NCI-H748 treated with DMSO at 0.1 percent for 48 hours (cell line): ENCODE measurements around the gene PPDPF.
"Not testable (repeated sequence)": the region's sequence is repeated elsewhere in the genome, so short reads cannot be mapped to it uniquely, and the experiment has no call there.

Experiments
- DNase-seq: peaks from one replicate; lab custom pipeline; 2025; lab: John Stamatoyannopoulos, UW

PPDPF gene, protein sequence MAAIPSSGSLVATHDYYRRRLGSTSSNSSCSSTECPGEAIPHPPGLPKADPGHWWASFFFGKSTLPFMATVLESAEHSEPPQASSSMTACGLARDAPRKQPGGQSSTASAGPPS

DNA sequence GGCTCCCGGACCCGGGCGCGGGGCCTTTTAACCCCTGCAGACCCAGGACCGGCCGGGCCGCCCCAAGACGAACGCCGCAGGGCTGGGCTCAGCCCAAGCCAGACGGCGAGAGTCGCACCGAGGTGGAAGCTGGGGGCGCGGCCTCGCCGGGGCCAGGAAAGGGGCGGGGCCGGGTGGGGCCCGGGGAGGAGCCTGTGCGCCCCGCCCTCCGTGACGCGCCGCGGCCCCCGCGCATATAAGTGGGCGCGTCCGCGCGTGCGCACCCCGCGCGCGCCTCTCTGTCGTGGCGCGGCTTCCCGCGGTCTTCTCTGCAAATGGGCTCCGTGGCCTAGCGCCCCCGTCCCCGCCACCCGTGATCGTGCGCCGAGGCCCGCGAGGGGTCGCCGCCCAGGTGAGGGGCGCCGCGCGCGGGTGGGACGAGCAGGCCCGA is at the start of gene PPDPF:
Gene PPDPF (plus strand): TSS at position 262 of the 430 bp plus-strand sequence. CDS start 544 bp downstream, outside the sequence.
- DNase-seq = peak; percentile 13

GRCh38 chr20:63471002-63471716 is 49.4 kb upstream of the PPDPF start:
- DNase-seq = no peak

GRCh38 chr20:63471717-63471980 is 48.9 kb upstream of the PPDPF start:
- no peak for DNase-seq

DNA sequence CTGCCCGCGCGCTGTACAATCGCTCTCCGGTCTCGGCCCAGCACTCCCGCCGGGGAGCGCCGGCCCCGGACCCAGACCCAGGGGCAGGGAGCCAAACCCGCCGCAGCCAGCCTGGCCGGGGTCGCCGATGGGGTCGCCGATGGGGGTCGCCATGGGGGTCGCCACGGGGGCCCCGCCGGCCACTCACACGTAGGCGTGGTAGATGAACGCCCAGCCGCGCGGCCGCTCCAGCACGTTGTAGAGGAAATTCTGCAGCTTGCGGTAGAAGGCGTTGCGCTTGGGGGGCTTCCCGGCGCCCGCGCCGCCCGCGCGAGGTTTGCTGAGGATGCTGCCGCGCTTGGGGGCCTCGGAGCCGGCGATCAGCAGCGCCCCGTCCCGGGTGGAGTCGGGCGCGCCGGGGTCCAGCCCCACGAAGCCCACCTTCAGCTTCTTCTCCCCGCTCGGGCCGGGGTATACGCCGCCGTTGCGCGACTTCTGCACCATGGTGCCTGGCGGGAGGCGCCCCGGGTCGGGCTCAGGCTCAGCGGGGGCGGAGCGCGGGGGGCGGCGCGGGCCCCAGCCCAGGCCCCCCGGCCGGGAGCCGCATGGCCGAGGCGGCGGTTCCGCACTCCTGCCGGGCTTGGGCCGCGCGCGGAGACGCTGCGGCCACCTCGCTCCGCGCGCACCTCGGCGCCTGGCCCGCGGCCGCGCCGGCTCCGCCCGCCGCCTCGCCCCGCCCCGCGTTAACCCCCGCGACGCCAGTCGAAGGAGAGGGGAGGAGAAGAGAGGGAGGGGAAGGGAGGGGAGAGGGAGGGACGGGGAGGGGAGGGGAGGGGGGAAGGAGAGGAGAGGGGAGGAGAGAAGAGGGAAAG is 48.4 kb upstream of the PPDPF start, which contains the start of gene KCNQ2:
Gene KCNQ2 (minus strand): TSS at position 675 of the 851 bp plus-strand sequence. CDS start 192 bp downstream, at position 483.
- no peak for DNase-seq

DNA sequence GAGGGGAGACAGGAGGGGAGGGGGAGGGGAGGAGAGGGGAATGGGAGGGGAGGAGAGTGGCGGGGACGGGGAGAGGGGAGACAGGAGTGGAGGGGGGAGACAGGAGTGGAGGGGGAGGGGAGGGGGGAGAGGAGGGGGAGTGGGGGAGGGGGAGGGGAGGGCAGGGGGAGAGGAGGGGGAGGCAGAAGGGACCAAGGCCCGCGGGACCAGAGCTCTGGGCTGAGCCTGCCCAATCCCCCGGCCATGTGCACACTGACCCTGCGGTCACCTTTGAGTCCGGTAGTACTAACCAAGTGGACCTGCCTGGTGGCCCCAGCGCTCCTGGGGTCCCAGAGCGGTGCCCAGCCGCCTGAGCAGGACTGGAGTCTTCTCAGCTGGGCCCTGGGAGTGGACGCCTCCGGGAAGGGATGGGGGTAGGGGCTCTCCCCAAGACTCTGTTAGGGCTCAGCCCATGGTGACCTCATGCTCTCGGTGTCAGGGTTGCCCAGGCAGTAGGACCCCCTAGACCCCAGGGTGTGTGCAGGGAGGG is 47.6 kb upstream of the PPDPF start:
- no peak for DNase-seq

DNA sequence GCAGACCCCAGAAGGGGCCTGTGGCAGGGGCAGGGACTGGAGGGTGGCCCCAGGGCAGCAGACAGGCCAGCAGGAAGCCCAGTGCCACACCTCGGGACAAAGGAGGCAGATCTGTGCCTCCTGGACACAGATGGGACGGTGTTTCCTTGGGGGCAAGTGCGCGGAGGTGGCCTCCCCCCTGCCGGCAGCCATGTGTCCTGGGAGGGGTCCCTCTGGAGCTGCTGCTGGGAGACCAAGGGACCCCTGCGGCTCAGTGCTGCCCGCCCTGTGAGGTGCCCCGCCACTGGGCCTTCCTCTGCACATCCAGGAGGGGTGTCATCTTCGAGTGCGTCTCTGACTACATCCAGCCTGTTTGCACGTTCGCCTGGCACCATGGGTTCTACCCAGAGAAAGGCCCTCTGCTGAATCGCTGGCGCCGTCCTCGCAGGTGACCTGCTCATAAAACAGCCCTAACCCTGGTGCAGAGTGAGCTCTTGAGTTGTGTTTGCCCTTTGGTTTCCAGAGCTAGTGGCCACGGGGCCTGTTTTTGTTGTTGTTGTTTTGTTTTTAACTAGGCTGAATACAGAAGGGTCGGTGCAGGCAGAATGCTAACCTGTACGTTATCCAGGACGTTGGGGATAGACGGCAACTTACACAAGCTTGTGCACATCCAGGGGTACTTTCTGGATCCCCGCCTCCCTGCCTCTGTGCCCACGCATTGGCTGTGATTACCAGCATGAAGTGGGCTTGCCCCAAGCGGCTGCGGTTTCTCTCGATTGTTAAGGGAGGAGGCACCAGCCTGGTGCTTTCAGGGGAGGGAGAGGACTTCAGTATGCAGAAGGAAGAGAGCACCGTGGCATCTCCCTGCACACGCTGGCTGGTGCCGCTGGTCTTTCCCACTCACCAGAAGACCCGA is 46.8 kb upstream of the PPDPF start:
- no peak for DNase-seq

- no peak for DNase-seq
Observed at GRCh38 chr20:63475209-63475608, 45.4 kb upstream of the PPDPF start.

DNA sequence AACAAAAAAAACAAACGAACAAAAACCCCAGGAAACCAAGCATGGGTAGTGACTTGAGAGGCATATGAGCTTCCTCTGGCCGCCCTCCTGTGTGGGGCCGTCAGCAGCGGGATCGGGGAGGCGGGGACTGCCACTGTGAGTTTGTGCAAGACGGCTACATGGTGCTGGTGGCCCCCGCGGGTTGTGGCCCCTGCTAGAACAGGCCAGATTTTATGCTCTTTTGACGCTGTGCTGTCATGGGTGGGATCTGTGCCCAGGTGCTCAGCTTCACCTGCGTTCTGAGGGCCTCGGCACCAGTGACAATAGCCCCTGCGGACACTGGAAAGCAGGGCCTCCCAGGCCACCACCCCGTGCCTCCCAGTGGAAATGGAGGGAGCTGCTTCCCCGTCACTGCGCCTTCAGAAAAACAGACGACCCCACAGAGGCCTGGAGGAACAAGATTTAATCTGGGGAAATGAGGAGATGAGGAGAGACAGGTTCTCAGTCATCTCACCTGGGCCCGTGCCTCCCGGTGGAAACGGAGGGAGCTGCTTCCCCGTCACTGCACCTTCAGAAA is 43.4 kb upstream of the PPDPF start:
- DNase-seq = no peak

GRCh38 chr20:63477944-63478343 is 42.6 kb upstream of the PPDPF start:
- no peak for DNase-seq

DNA sequence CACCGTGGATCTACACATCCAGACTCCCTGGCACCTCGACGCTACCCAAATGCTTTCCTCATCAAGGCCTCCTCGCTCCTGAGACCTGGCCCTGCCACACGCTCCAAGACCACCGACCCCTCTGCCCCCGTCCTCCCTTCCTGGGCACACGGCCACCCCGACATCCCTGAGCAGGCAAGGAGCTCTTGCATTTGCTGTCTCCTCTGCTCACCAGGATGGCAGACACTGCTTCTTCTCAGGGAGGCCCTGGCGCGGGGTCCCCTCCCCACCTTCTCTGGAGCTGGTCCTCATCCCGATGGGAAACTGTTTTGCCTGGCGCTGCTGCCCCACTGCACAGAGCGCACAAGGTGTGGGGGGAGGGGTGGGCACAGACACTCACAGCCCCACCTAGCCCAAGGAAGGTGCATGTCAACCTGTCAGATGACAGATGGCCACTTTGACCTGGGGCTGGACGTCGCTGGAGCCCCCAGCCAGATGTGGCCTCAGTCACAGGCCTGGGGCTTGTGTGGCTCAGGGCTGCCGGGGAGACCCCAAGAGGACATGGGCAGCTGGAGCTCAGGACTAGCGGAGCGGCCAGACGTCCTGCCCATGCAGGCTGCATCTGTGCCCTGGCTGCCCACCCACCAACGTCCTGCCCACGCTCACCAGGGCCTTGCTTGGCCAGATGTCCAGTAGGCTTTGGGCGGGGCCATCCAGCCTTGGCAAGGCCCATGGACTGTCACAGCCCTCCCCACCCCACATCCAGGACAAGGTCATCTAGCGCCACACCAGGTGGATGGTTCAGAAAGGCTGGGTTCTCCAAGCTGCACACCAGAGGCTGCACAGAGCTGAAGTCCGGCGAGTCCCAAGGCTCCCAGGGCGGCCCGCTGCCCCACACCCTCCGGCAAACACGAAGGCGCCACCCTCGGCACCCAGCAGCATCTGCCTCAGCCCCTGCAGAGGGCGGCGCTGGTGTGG is 41.9 kb upstream of the PPDPF start:
- DNase-seq = no peak

- not testable (repeated sequence) for DNase-seq
Observed at GRCh38 chr20:63479695-63480419, 40.7 kb upstream of the PPDPF start.

- DNase-seq = no peak
Observed at GRCh38 chr20:63481503-63481902, 39.1 kb upstream of the PPDPF start.

GRCh38 chr20:63482021-63482587 is 38.5 kb upstream of the PPDPF start:
- DNase-seq = no peak

DNA sequence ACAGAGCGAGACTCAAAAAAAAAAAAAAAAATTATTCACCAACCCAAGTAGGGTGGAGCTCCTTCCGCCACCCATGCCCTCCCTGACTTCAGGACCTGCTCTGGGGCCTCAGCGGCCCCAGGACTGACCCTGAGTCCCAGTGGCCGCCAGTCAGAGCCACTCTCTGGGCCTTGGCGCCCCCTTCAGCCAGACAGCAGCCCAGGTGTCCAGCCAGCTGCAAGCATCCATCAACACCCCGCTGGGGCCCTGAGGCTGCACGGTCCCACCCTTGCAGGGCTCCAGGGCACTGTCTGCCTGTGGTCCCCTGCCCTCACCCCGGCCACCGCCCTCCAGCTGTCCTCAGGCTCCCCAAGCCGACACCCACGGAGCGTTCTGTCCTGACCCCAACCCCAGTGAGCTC is 36.7 kb upstream of the PPDPF start:
- DNase-seq = no peak

DNA sequence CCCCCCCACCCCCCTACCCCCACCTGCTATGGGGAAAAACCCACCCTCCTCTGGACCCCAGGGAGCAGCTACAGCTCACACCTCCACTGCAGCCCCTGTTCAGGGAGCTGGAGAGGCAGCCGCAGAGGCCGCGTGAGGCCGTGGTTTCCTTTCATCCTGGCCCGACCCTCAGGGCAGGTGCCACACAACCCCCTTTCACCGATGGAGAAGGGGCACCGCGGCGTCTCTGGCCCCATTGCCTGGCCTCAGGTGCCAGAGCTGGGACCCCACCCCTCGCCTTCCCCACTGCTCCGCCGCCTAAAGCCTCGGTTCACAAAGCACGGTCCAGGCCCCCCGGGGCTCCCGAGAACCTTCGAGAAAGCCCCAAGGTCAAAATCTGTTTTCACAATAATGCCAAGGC is 36.3 kb upstream of the PPDPF start:
- no peak for DNase-seq

DNA sequence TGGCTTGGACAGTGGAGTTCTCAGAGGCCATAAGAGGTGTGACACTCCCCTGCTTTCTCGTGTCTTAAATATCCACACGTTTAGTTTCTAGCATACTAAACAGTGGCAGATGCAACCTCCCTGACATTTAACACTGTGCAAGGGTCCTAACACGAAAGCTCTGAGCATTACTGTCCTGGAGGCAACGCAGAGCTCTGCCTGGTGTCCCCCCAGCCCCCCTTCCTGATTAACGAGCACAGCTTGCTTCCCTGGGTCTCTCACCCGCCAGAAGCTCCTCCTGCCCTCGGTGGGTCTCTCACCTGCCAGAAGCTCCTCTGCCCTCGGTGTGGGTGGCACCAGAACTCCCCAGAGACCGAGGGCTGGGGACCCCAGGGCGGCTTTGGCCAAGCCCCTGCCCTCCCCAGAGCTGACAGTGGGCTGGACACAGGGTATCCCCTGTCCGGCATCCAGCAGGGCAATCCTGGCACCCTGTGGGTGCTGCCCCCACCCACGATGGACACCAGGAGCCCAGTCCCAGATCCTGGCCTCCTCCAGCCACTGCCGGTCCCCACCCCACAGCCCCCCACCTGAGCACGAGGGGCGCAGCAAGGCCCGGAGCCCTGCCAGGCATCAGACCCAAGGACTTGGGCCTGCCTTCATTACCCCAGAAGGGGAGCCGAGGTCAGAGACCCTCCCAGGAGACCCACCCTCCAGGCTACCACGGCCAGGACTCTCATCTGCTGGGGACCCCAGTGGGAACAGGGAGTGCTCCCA is 35.7 kb upstream of the PPDPF start:
- DNase-seq = no peak

DNA sequence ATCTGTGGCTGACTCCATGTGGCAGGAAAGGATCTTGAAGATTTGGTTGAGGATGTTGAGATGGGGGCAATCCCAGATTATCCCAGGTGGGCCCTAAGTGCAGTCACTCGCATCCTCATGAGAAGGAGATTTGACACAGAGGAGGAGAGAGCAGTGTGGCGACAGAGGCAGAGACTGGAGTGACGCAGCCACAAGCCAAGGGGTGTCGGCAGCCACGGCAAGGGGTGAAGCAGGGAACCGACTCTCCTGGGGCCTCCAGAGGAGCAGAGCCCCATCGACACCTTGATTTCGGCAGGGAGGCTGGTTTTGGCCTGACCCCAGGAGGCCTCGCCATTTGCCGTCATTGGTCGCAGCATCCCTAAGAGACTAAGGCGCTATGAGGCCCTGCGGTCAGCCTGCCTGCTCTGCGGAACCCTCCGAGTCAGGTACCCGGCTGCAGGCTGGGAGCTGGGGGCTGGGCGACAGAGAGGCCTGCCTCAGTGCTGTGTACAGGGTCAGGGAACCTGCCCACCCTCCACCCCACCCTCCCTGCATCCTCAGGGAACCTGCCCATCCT is 34.2 kb upstream of the PPDPF start:
- DNase-seq = no peak

DNA sequence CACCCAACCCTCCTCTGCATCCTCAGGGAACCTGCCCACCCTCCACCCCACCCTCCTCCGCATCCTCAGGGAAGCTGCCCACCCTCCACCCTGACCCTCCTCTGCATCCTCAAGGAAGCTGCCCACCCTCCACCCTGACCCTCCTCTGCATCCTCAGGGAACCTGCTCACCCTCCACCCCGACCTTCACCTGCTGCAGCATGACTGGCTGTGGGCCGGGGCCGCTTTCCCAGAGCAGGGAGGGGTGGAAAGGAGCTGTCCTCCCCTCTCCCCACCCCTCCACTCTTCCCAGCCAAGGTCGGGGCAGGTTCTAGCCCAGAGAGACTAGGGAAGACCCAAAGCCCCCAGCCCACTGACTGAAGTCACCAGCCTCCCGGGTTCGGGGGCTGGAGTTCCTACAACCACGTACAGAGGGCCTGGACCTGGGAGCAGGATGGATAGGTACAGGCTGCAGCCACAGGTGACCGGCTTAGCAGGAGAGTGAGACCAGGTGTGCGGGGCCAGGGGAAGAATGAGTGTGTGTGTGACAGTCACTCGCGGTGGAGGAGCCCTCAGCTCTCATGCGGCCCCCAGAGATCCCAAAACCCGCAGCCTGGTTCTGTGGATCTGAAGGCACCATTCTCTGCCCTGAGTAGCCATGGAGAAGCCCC is 33.3 kb upstream of the PPDPF start:
- no peak for DNase-seq
